Fibroblast of mammary gland (primary cell): ENCODE results near the gene CERK.

ENCODE experiments used
- DNase-seq: peaks from one replicate; pipeline ENCODE4 v3.0.0-alpha.2; 2010; ENCODE audit warnings: low read depth
- H3K4me3 ChIP-seq: 2 replicates; pipeline ENCODE4 v1.5.1; 2011; ENCODE audit warnings: low read depth, mild to moderate bottlenecking, low read length, moderate library complexity; ENCODE audit not compliant: control insufficient read depth
- TF ChIP-seq, protein P1 (sequence below): conservative IDR thresholded peaks from 2 replicates; pipeline ENCODE4 v1.5.1; 2011; ENCODE audit warnings: low read depth, low read length, inconsistent platforms; ENCODE audit not compliant: control insufficient read depth, insufficient read depth

The CERK gene

GRCh38 chr22:46712288-46712687 is 25.8 kb downstream of the CERK start:
- no peak for DNase-seq
- TF ChIP-seq, protein P1, sequence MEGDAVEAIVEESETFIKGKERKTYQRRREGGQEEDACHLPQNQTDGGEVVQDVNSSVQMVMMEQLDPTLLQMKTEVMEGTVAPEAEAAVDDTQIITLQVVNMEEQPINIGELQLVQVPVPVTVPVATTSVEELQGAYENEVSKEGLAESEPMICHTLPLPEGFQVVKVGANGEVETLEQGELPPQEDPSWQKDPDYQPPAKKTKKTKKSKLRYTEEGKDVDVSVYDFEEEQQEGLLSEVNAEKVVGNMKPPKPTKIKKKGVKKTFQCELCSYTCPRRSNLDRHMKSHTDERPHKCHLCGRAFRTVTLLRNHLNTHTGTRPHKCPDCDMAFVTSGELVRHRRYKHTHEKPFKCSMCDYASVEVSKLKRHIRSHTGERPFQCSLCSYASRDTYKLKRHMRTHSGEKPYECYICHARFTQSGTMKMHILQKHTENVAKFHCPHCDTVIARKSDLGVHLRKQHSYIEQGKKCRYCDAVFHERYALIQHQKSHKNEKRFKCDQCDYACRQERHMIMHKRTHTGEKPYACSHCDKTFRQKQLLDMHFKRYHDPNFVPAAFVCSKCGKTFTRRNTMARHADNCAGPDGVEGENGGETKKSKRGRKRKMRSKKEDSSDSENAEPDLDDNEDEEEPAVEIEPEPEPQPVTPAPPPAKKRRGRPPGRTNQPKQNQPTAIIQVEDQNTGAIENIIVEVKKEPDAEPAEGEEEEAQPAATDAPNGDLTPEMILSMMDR = no peak
- H3K4me3 ChIP-seq = no peak overlapping the region

DNA sequence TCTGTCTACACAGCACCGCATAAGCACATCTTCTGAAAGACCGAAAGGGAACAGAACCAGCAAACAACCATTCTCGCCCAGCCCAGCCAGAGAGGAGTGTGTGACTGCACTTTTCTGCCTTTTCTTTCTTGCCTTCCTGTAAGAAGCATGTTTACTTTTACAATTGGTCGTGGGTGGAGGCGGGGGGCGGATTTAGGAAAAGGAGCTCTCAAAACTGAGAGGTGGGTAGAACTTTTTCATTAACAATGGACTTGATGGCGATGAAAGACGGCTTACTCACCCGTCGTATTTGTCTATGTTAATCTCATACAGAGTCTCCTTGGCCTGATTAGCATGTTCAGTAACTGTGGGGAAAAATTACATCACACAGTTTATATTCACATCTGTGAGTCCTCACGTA is 27.2 kb downstream of the CERK start:
- TF ChIP-seq, protein P1 = no peak
- no peak for DNase-seq
- no peak overlapping the region for H3K4me3 ChIP-seq

DNA sequence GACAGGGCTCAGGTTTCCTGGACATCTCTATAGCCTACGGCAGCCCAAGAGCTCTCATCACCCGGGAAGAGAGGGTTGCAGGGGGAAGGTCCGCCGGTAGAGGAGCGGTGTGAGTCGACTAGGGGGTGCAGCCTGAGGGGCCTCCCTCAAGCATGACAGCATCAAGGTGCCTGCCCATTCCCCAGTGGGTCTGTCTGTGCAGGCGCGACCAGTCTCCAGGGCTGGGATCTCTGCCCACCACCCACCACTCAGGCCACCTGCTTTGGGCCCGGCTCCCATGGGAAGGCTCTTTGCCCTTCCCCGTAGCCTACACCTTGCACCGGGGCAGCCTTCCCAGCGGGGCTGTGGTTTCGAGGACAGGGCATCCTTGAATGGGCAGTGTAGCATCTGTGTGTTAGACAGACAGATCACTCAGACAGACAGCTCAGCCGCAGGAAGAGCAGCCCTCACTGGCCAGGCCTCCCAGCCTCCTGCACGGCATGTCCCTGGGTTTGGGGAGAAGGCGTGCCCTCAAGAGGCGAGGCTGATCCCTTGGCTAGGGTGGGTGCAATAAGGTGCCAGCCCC is 29.2 kb downstream of the CERK start:
- no peak for DNase-seq
- TF ChIP-seq, protein P1 = no peak

DNA sequence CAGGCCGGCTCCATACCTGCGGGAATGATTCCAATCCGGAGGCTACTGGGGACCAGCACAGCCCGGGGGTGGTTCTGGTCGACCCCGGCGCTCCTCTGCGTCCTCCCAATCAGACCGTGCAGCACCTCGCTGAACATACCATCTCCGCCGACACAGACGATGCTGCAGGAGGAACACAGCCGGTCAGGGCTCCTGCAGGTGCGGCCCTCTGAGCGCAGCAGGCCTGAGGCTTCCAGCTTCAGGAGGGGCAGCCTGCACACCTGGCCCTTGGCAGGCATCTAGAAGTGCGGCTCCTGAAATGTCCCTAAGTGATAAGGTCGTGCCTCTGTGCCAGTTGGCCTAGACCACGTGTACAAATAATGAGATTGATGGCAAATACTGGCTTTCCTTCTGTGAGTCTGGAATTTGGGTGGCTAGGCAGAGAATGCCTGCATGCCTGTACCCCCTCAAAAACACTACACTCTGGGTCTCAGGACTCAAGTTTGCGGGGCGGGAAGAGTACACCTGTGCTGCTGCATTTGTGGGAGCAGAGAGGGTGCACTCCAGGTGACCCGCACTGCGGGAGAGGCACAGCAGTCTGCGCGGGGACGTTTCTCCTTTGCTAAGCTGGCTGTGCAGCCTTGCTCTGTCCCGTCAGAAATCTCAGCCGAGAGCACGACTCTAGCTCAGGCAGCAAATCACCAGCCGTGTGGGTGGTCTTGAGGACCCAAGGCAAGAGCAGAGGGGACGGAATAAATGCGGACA is 30.1 kb downstream of the CERK start:
- no peak overlapping the region for H3K4me3 ChIP-seq
- TF ChIP-seq, protein P1 = no peak
- no peak for DNase-seq

More for the DNA sequence above, 29.2 kb downstream of the CERK start:
- H3K4me3 ChIP-seq = no peak overlapping the region

DNA sequence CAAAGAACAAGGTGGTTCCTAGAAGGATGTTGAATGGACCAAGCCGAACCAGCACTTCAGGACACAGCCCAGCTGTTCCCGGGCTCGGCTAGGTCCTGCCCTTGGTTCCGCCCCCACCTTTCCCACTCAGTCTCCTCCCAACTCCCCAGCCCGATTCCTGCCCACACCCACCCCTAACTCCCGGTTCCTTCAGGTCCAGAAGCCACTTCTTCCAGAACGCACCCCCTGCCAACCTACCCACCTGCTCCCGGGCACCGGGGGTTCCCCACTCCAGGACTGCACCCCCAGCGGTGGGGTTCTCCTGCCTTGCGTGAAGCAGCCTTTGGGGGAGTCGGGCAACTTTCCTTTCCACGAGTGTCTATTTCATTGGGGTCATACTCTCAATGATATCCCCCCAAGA is 30.7 kb downstream of the CERK start:
- no peak overlapping the region for H3K4me3 ChIP-seq
- TF ChIP-seq, protein P1 = no peak
- no peak for DNase-seq

DNA sequence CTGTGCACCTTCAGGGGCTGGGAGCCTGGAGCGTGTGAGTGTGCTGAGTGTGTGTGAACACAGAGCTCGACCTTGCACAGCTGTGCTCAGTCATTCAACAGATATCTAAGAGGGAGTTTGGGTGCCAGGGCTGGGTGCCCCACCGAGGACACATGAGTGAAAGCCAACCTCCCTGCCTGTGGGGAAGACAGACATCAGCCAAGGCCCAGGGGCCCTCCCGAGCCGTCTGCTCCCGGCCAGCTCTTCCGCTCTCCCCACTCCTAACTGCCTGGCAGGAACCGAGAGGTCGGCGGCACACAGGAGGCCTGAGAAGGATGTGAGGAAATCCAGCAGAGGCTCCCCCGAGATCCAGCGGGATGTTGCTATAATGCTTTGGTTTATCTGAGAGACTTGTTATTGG is 32.0 kb downstream of the CERK start:
- H3K4me3 ChIP-seq = no peak overlapping the region
- DNase-seq = no peak
- TF ChIP-seq, protein P1 = no peak
